Peyer's patch (tissue), 4 donors: ENCODE measurements around the gene PMS2.
"Not testable (repeated sequence)": the region's sequence is repeated elsewhere in the genome, so short reads cannot be mapped to it uniquely, and the experiment has no call there.

Source experiments
- CTCF ChIP-seq, 6 experiments: fragments of 450-650 bp in 4 of 6; fragments of 200-600 bp in 2 of 6; sonication (generic) in 1 of 6; IDR thresholded peaks; one replicate each; pipeline ENCODE4 v1.5.1; 2017 to 2019; ENCODE audit warnings: antibody characterized with exemption in 6 of 6, mild to moderate bottlenecking in 3 of 6, moderate library complexity in 1 of 6
- POLR2A ChIP-seq, 2 donors: fragments of 450-650 bp; IDR thresholded peaks; one replicate each; pipeline ENCODE4 v1.5.1; 2017; ENCODE audit warnings: antibody characterized with exemption in 2 of 2, mild to moderate bottlenecking in 2 of 2, moderate library complexity in 2 of 2

- not testable (repeated sequence) for TF ChIP-seq CTCF, POLR2A (IDR thresholded peaks at IDR 0.05)
Observed at GRCh38 chr7:6007835-6008590, 836 bp downstream of the PMS2 start.
